Fibroblast of gingiva (primary cell): Measurements from ENCODE around the gene ZNF227.
A peak's percentile ranks its signal among the peaks of the same experiment; 100 is the strongest.
"Not testable (repeated sequence)": the region's sequence is repeated elsewhere in the genome, so short reads cannot be mapped to it uniquely, and the experiment has no call there.

ENCODE experiments used
- DNase-seq: peaks from one replicate; pipeline ENCODE4 v3.0.0-alpha.2; 2011; ENCODE audit warnings: low read depth

The ZNF227 gene

GRCh38 chr19:44252332-44252731 lies 40.0 kb downstream of the ZNF227 start:
- DNase-seq, result not testable (repeated sequence)

- DNase-seq, result not testable (repeated sequence)
These were observed 41.1 kb downstream of the ZNF227 start for GRCh38 chr19:44253392-44253791.

GRCh38 chr19:44254496-44254895 lies 42.2 kb downstream of the ZNF227 start:
- no peak for DNase-seq

- no peak for DNase-seq
These were observed 43.5 kb downstream of the ZNF227 start for GRCh38 chr19:44255705-44256411.

- DNase-seq, result no peak
These were observed 45.8 kb downstream of the ZNF227 start for GRCh38 chr19:44258136-44258535.

- DNase-seq, result no peak
These were observed 46.6 kb downstream of the ZNF227 start for GRCh38 chr19:44258835-44259413.

- no peak for DNase-seq
These were observed 48.0 kb downstream of the ZNF227 start for GRCh38 chr19:44260343-44260681.

GRCh38 chr19:44260695-44261446 lies 48.5 kb downstream of the ZNF227 start:
- DNase-seq, result peak; percentile 17

GRCh38 chr19:44277331-44277730 lies 65.0 kb downstream of the ZNF227 start:
- no peak for DNase-seq

- DNase-seq, result peak; percentile 20
These were observed 65.9 kb downstream of the ZNF227 start for GRCh38 chr19:44278181-44278690.

GRCh38 chr19:44280916-44281315 lies 68.6 kb downstream of the ZNF227 start:
- no peak for DNase-seq

GRCh38 chr19:44282846-44283245 lies 70.5 kb downstream of the ZNF227 start:
- DNase-seq, result no peak

GRCh38 chr19:44284968-44285367 lies 72.6 kb downstream of the ZNF227 start:
- no peak for DNase-seq
